Epithelial cell of esophagus (primary cell): ENCODE results near the gene CXCR6.

Source experiments
- DNase-seq: peaks from one replicate; pipeline ENCODE4 v3.0.0; 2010; ENCODE audit warnings: low read depth
- H3K4me3 ChIP-seq: 2 replicates; pipeline ENCODE4 v1.5.1; 2011; ENCODE audit warnings: mild to moderate bottlenecking, low read length, control low read depth
- CTCF ChIP-seq: IDR thresholded peaks from 2 replicates; pipeline ENCODE4 v1.5.1; 2011; ENCODE audit warnings: low read depth, mild to moderate bottlenecking, low read length, control low read depth, inconsistent platforms; ENCODE audit not compliant: insufficient read depth; ENCODE audit errors: missing control alignments

Gene CXCR6

DNA sequence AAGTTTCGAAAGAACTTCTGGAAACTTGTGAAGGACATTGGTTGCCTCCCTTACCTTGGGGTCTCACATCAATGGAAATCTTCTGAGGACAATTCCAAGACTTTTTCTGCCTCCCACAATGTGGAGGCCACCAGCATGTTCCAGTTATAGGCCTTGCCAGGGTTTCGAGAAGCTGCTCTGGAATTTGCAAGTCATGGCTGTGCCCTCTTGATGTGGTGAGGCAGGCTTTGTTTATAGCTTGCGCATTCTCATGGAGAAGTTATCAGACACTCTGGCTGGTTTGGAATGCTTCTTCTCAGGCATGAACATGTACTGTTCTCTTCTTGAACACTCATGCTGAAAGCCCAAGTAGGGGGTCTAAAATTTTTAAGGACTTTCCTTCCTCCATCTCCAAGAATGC is 4.1 kb downstream of the CXCR6 start:
- DNase-seq: no peak
- no peak overlapping the region for H3K4me3 ChIP-seq
- no peak for TF ChIP-seq CTCF

DNA sequence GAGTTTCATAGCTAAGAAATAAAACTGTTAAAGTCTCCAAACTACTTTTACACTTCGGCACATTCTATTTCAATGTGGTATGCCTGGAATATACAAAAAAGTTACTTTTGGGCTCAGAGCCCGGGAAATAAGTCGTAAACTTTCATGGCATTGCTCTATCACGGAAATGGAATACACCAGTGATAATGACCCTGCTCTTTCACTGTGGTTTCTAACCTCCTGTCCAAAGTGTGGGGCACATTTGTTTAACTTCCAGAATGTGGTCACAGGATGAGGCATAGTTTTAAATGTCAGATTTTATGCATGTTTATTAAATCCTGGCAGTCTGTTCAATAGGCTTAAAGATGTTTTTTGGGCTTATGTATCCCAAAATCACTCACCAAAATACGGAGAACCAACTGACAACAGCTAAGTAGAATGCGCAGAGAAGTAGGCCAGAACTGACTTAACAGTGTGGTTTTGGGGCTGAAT is 5.1 kb downstream of the CXCR6 start:
- no peak for DNase-seq
- no peak for TF ChIP-seq CTCF
- no peak overlapping the region for H3K4me3 ChIP-seq

DNA sequence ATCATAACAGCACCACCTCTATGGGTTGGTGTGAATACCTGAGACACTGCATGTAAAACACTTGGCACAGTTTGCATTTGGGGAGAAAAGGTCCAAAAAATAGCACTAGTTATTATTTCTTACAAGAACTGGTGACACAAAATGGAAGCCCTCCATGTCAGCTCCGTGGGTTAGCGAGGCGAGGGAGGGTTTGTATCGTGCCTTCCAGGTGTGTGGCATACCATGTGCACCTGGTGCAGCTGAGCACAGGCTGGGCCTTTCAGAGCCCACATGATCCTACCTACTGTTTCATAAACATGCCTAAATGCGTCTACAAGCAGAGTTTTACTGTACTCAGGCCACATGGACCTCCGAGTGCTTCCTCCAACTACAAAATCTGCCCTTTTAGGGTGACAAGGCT is 5.6 kb downstream of the CXCR6 start:
- no peak for TF ChIP-seq CTCF
- no peak overlapping the region for H3K4me3 ChIP-seq
- no peak for DNase-seq

GRCh38 chr3:45949432-45949831 is 6.2 kb downstream of the CXCR6 start:
- TF ChIP-seq CTCF: no peak
- H3K4me3 ChIP-seq: no peak overlapping the region
- no peak for DNase-seq

DNA sequence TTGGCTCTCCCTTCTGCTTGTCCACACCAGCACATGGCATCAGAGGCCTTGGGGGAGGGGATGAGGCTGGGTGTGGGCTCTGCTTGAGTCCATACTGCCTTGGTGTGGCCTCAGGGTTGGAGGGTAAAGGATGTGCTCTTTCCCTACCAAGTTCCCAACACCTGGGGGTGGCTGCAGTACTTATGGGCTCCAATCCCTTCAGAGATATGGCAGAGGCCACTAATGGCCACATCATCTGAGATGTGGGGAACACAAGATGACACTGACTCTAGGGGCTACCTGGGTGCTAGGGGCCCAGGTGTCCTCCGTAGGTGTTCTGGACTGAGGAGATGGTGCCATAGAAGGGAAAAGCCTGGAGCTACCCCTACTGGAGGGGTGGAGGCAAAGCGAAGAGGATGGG is 6.9 kb downstream of the CXCR6 start:
- DNase-seq: no peak
- TF ChIP-seq CTCF: no peak
- H3K4me3 ChIP-seq: no peak overlapping the region

DNA sequence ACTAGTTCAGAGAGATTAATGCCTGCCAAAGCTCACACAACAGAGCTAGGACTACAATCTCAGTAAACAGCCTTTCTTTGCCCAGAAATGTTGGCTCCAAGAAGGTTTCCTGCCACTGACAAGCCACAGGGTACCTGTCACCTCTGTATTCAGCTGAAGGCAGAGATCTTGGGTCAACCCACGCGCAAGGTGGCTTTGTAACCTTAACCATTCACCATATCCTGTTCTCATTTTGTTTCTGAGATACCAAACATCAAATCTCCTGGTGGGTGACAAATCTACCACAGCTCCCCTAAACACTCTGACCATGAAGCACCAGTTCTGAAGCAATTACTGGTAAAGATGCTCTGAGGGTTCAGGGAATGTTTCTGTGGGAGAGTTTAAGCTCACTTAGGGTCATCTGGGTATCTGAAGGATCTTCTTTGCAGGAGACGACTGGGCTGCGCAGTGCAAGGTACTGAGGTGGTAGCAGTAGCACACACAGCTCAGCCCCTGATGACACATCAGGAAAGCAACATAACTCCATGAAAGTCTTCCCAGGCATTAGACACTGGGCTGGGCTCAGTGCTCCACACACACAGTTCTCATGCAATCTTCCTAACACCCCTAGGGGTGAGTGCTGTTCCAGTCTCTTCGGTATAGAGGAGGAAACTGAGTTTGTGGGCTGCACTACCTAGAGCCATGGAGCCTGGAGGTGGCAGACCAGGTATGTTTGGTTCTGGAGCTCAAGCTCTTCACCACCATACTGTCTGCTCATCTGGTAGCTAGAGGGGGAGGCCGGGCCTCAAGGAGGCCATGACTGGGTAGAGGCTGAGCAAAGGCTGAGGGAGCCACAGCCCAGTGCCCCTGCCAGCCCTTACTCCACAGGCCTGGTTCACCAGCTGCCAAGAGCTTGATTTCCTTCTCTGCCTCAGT is 7.7 kb downstream of the CXCR6 start:
- no peak for DNase-seq
- no peak overlapping the region for H3K4me3 ChIP-seq
- TF ChIP-seq CTCF: no peak

GRCh38 chr3:45951946-45952345 is 8.7 kb downstream of the CXCR6 start:
- no peak overlapping the region for H3K4me3 ChIP-seq
- DNase-seq: no peak
- TF ChIP-seq CTCF: no peak
